Mesothelial cell of epicardium (in vitro differentiated cells): ENCODE data around the gene ELFN1. TPM values are rescaled to one million over a fixed set of nuclear protein-coding genes. Genes with fewer than 3 reads are reported as not detected.

Experiments used
- DNase-seq, 2 experiments: peaks; one replicate each; pipeline ENCODE4 v3.0.0; 2021; ENCODE audit warnings: low spot score in 2 of 2; ENCODE audit not compliant: unreplicated experiment in 2 of 2
- H3K27ac Mint-ChIP-seq: 2 replicates; pipeline ENCODE4 v1.8.0; 2021; ENCODE audit warnings: mixed read lengths
- H3K27me3 Mint-ChIP-seq: 2 replicates; pipeline ENCODE4 v1.8.0; 2021; ENCODE audit warnings: low read depth, mixed read lengths
- H3K36me3 Mint-ChIP-seq: 2 replicates; pipeline ENCODE4 v1.8.0; 2021; ENCODE audit warnings: mixed read lengths
- H3K4me1 Mint-ChIP-seq: 2 replicates; pipeline ENCODE4 v1.8.0; 2021; ENCODE audit warnings: mixed read lengths
- H3K4me3 Mint-ChIP-seq: 2 replicates; pipeline ENCODE4 v1.8.0; 2021; ENCODE audit warnings: mild to moderate bottlenecking, moderate library complexity, mixed read lengths
- H3K9me3 Mint-ChIP-seq: 2 replicates; pipeline ENCODE4 v1.8.0; 2021; ENCODE audit warnings: mixed read lengths
- CTCF ChIP-seq: fragments of 200-600 bp; sonication (generic); IDR thresholded peaks from one replicate; pipeline ENCODE4 v1.5.0; 2021; ENCODE audit warnings: antibody characterized with exemption; ENCODE audit not compliant: unreplicated experiment
- total RNA-seq: library from RNA; stranded (reverse); gene quantifications from 3 replicates; pipeline ENCODE4 v1.2.1, GENCODE V29; 2021

ELFN1 gene
- total RNA-seq, 1 donor from 2014 or later: 13.5 TPM

- no peaks in the 10 kb centered on the region for H3K9me3 Mint-ChIP-seq
- no peak for DNase-seq
- no peaks in the 10 kb centered on the region for H3K4me1 Mint-ChIP-seq
- H3K27me3 Mint-ChIP-seq: peaks cover 5% of the 10 kb centered on the region
- H3K4me3 Mint-ChIP-seq: no peak overlapping the region
- H3K27ac Mint-ChIP-seq: no peak overlapping the region
- no peak for TF ChIP-seq CTCF
- H3K36me3 Mint-ChIP-seq: no peaks in the 10 kb centered on the region
Measured at GRCh38 chr7:1765336-1765735, 95.3 kb downstream of the ELFN1 start.

GRCh38 chr7:1767524-1767923 lies 97.4 kb downstream of the ELFN1 start:
- Mint-ChIP-seq H3K36me3 (no peaks in the 10 kb centered on the region), H3K27ac (no peak overlapping the region), H3K9me3 (no peaks in the 10 kb centered on the region), H3K4me1 (no peaks in the 10 kb centered on the region), H3K4me3 (no peak overlapping the region), H3K27me3 (peaks cover 5% of the 10 kb centered on the region)
- no peak for DNase-seq
- TF ChIP-seq CTCF: no peak

- no peak for DNase-seq
- peaks cover 6% of the 10 kb centered on the region for H3K9me3 Mint-ChIP-seq
- H3K4me3 Mint-ChIP-seq: no peak overlapping the region
- no peaks in the 10 kb centered on the region for H3K4me1 Mint-ChIP-seq
- peaks cover 5% of the 10 kb centered on the region for H3K27me3 Mint-ChIP-seq
- H3K36me3 Mint-ChIP-seq: no peaks in the 10 kb centered on the region
- H3K27ac Mint-ChIP-seq: no peak overlapping the region
- no peak for TF ChIP-seq CTCF
Measured at GRCh38 chr7:1768832-1769231, 98.8 kb downstream of the ELFN1 start.

GRCh38 chr7:1769286-1770200 lies 99.5 kb downstream of the ELFN1 start:
- H3K27me3 Mint-ChIP-seq: peaks cover 5% of the 10 kb centered on the region
- DNase-seq: peak in 1 of 2 experiments; percentile 20
- no peaks in the 10 kb centered on the region for H3K4me1 Mint-ChIP-seq
- no peak for TF ChIP-seq CTCF
- H3K27ac Mint-ChIP-seq: no peak overlapping the region
- peaks cover 10% of the 10 kb centered on the region for H3K9me3 Mint-ChIP-seq
- H3K4me3 Mint-ChIP-seq: no peak overlapping the region
- H3K36me3 Mint-ChIP-seq: no peaks in the 10 kb centered on the region

- no peaks in the 10 kb centered on the region for H3K4me1 Mint-ChIP-seq
- H3K27me3 Mint-ChIP-seq: peaks cover 5% of the 10 kb centered on the region
- no peak for TF ChIP-seq CTCF
Measured at GRCh38 chr7:1770331-1770730, 100.3 kb downstream of the ELFN1 start.

More at GRCh38 chr7:1770331-1770730, 100.3 kb downstream of the ELFN1 start:
- Mint-ChIP-seq H3K36me3 (no peaks in the 10 kb centered on the region), H3K9me3 (peaks cover 15% of the 10 kb centered on the region), H3K4me3 (no peak overlapping the region), H3K27ac (no peak overlapping the region)
- DNase-seq: peak in 1 of 2 experiments; percentile 16
